ENCODE results near the gene LEMD3.

LEMD3 gene

DNA sequence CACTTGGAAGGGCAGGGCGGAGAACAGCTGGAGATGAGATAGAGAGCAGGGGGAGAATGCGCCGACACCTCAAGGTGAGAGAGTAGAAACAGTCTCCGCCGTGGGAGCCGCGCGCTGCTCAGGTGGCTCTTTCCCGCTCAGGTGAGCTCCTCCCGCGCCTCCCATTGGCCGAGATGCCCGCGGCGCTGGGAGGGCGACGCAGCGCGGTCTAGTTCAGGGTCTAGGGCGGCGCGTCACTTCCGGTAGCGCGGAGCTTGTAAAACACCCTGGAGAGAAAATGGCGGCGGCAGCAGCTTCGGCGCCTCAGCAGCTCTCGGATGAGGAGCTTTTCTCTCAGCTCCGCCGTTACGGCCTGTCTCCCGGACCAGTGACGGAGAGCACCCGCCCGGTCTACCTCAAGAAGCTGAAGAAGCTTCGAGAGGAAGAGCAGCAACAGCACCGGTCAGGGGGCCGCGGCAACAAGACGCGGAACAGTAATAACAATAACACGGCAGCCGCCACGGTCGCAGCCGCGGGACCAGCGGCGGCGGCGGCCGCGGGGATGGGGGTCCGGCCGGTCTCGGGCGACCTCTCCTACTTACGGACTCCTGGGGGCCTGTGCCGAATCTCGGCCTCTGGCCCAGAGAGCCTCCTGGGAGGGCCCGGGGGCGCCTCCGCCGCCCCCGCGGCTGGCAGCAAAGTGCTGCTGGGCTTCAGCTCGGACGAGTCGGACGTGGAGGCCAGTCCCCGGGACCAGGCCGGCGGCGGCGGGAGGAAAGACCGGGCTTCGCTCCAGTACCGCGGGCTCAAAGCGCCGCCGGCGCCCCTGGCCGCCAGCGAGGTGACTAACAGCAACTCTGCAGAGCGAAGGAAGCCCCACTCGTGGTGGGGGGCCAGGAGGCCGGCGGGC lies at the start of gene LEMD3:
Gene LEMD3, plus strand, starts transcription at position 264 of the 889 bp plus-strand sequence. Its CDS starts 14 bp downstream, at position 278.
- peak; percentile 87 to 91 (median 88) for DNase-seq (ENCODE audit: low read depth in 3 of 3)

DNA sequence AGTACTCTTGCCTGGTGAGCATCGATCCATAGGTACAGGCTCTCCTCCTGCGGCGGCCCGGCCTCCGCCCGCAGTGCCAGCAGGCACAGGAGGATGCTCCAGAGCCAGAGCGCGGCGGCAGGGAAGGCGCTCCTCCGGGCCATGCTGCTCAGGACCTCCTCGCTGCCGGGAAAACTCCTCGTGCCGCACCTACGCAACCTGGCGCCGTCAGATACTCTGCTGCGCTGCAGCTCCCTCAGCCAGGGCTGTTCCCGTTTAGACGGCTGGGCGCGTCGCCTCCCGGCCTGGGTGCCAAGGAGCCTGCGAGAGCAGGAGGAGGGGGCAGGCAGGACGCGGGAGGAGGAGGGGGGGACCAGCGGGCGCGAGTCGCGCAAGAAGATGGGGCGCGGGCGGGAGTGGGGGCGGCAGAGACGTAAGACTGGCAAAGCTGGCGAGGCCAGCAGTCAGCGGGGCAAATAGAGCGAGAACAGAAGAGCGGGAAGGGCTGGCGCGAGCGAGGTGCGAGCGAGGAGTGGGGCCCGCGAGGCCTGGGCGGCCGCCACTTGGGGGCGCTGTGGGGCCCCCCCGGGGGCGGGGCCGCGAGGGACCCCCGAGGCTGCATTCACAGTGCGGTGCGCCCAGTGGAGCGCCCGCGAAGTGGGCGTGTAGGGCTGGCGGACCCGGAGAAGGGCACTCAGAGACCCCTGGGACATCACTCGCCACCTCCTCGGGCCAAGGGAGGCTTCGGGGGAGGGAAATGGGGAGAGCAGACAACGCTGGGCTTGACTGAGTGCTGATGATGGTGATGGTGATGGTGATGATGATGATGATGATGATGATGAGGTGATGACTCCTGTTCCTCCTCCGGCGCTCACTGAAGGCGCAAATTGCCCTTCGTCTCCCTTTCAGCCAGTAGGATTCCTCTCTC lies 48.1 kb upstream of the LEMD3 start, which contains the start of gene WIF1:
Gene WIF1, minus strand, starts transcription at position 257 of the 907 bp plus-strand sequence. Its CDS starts 114 bp downstream, at position 143.
- DNase-seq (ENCODE audit: low read depth in 3 of 3): peak in 1 of 3 experiments; percentile 14

DNA sequence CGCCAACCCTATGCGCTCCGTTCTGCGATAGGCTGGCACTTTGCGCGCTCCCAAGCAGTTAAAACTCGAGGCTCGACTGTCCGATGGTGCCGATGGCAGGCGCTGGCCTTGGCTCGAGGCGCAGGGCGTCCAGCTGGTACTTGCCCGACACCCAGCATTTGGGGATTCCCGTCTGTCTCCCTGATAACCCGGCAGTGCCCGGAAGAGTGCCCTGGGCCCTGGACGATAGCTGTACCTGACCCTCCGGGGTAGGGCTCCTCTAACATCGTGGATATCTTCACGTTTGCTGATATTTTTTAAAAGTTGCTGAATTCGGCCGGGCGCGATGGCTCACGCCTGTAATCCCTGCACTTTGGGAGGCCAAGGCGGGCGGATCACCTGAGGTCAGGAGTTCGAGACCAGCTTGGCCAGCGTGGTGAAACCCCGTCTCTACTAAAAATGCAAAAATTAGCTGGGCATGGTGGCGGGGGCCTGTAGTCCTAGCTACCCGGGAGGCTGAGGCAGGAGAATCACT lies 47.4 kb upstream of the LEMD3 start:
- DNase-seq (ENCODE audit: low read depth in 3 of 3): no peak

DNA sequence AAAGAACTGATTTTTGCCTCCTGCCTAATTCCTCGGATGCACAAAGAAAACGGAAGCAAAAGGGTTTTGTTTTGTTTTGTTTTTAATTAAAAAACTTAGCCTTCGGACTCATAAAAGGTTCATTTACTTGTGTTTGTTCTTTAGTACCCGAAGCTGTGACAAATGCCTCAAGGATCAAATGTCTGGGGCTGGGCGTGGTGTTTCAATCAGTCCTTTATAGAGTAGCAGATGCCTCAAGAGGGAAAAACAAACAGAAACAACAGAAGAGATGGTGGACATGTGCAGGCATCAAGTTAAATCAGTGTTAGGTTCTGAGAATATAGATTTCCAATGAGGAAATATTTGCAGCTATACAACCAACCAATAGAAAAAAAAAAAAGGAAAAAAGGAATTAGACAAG lies 46.7 kb upstream of the LEMD3 start:
- no peak for DNase-seq (ENCODE audit: low read depth in 3 of 3)

DNA sequence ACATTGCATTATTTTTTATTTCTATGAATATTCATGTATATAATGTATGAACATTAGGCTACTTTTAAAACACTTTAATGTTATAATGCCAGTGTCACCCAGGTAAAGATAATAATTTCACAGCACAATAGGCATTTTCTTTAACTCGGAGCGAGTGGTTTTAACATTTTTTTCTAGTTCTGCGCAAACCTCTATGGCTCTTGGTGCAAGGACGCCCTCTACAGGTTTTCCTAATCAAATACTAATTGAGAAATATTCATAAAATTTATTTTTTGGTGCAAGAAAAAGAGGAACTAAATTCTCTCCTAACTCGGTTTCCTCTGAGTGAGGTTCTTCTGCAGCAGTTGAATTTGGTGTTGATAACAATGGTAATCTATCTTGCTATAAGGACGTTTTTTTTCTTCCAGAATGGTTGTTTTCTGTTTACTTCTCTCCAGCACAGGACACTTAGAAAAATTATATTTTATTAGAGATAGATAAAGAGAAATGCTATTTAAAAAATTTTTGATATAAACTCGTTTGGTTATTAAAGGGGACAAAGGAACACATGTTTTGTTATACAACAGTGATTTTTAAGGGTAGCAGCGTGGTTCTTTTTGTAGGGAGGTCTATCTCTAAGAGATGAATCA lies 45.8 kb upstream of the LEMD3 start:
- DNase-seq (ENCODE audit: low read depth in 3 of 3): no peak

DNA sequence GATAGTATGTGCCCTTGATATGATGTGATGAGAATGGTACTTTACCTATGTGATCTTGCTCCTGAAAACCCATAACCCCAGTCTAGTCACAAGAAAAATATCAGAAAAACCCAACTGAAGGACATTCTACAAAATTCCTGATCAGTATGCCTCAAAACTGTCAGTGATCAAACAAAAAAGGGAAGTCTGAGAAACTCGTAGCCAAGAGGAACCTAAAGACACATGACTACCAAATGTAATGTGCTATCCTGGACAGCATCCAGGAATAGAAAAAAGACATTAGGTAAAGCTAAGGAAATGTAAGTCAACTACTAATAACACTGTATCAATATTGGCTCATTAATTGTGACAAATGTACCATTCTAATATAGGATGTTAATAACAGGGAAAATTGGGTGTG lies 44.1 kb upstream of the LEMD3 start:
- no peak for DNase-seq (ENCODE audit: low read depth in 3 of 3)

DNA sequence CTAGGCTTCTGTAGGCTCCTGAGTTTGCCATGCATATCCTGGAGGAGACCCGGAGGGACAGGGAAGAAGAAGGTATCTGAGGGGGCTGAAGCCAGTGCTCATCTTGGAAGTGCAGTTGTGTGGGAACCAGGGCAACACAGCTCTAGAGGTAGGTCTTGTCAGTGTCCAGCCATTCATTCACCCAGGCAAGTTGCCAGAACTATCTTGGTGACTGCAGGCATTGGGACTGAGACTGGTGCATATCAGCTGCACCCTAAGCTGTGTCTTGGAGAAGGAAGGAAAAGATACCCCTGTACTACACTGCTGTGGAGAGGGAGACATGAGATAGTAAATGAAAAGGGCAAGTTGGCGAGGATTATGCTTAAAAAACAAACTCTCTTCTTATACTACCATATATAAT lies 43.4 kb upstream of the LEMD3 start:
- DNase-seq (ENCODE audit: low read depth in 3 of 3): no peak

DNA sequence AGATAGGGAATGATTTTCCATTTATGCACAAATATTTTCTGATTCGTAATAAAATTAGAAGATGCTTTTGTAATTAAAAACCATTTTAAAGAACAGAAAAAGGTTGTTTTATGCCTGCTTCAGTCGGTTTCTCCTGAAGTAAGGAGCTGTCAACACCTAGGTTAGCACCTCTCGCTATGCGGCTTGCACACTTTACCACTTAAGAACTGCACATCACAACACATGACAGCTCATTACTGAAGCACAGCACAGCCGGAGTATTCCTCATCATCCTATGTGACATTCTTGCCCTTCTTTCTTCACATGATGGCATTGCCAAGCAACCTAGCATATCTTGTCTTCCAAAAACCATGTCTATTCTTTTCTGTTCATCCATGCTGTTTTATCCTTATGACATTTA lies 42.9 kb upstream of the LEMD3 start:
- no peak for DNase-seq (ENCODE audit: low read depth in 3 of 3)

DNA sequence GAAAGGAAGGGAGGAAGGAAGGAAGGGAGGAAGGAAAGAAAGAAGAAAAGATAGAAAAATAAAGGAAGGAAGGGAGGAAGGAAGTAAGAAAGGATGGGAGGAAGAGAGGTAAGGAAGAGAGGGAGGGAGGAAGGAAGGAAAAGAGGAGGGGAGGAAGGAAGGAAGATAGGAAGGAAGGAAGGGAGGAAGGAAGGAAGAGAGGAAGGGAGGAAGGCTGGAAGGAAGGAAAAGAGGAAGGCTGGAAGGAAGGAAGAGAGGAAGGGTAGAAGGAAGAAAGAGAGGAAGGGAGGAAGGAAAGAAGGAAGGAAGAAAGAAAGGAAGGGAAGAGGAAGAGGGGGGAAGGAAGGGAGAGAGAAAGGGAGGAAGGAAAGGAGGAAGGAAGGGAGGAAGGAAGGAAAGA lies 35.5 kb upstream of the LEMD3 start:
- DNase-seq (ENCODE audit: low read depth in 3 of 3): no peak

DNA sequence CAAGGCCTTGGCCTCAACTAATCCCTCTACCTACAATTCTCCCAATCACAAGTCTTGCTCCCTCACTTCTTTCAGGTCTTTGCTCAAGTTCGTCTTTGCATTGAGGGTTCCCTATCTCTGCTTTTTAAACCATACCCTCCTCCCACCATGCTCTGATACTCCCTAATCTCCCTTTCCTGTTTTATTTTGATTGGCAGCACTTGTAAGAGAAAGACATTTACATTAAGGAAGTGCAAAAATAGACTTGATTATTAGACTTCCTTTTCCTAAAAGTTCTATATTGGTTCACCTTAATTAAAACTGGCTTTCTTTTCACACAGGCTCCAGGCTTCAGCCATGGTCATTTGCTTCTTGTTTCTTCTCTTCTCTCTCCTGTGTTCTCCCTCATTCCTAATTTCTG lies 30.0 kb upstream of the LEMD3 start:
- DNase-seq (ENCODE audit: low read depth in 3 of 3): no peak

DNA sequence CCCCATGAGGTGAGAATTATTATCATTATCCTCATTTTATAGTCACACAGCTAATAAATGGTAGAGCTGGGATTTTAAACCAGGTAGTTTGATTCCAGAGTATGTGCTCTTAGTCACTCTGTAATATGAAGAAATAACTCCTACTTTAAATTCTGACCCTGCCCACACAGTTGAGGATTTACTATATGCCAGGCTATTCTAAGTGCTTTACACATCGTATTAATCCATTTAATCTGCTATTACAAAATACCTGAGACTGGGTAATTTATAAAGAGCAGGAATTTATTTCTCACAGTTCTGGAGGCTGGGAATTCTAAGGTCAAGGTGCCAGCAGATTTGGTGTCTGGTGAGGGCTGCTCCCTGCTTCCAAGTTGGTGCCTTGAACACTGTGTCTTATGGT lies 28.6 kb upstream of the LEMD3 start:
- no peak for DNase-seq (ENCODE audit: low read depth in 3 of 3)

DNA sequence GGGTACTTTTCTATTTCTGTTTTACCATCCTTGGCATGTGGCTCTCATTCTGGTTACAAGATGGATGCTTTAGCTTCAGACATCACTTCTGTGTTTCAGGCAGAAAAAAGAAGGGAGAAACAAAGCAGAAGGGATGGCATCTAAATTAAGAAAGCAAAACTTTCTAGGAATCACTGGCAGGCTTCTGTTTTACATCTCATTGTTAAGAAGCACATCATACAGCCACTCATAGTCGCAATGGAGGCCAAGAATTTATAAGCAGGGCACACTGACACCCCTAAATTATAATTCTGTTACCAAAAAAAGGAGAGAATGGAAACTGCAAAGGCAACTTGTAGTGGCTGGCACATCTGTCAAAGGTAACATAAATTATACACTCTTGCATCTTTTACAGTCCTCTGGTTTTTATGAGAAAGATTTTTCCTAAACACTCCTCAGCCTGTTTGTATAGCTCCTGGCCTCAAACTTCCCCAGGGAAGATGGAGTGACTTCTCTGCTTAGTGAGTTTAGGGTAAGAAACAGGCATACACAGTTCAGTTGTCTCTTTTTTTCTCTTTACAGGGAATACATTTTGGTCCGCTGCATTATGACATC lies 22.0 kb upstream of the LEMD3 start:
- no peak for DNase-seq (ENCODE audit: low read depth in 3 of 3)

DNA sequence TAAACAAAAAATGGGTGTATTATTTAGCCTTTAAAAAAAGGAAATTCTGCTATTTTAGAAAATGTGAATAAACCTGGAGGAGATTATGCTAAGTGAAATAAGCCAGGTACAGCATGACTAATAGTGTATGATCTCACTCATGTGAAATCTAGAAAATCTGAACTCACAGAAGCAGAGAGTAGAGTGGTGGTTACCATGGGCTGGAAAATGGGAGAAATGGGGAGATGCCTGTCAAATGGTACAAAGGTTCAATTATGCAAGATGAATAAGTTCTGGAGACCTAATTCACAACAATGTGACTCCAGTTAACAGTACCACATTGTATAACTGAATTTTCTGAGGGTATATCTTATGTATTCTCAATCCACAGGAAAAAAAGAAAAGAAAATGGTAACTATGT lies 17.4 kb upstream of the LEMD3 start:
- DNase-seq (ENCODE audit: low read depth in 3 of 3): no peak

DNA sequence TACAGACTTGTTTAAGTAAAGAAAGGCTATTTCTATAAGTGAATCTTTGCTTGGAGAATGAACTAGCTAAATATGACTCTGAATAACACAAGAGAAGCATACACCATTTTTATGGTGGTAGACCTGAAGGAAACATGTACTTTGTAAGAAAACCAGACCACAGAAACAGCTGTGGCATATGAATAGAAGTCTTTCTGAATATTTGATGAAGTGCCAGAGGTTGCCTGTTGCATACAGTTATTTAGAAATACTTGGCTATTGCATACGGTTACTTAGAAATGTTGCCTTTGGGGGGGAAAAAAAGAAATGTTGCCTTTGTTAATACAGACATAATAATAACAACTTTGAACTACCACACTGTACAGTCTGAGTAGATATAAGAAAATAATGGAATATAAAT lies 16.8 kb upstream of the LEMD3 start:
- no peak for DNase-seq (ENCODE audit: low read depth in 3 of 3)

DNA sequence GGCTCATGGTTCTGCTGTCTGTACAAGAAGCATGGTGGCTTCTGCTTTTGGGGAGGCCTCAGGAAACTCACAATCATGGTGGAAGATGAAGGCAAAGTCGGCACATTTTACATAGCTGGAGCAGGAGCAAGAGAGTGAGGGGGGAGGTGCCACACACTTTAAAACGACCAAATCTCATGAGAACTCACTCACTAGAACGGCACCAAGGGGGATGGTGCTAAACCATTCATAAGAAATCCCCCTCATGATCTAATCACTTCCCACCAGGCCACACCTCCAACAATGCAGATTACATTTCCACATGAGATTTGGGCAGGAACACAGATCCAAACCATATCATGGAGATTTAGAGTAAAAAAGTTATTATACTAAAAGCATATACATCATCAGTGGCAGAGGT lies 13.6 kb upstream of the LEMD3 start:
- no peak for DNase-seq (ENCODE audit: low read depth in 3 of 3)

DNA sequence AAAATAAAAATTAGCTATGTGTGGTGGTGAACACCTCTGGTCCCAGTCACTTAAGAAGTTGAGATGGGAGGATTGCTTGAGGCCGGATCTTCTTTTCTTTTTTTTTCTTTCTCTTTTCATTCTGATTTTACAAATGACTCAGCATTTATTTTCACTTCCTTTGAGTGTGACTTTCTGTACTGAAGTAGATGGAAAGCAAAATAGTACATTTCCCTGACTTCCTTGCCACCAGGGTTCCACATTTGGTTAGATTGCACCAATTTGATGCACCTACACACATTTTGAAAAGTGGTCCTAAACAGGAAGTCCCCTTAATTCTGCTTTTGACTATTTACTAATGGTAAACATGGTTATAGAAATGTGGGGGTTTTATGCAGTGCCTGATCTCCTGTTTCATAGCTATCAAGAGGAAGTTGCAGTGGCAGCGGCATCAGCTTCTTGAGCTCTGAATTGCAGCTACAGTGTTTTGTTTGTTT lies 13.0 kb upstream of the LEMD3 start:
- no peak for DNase-seq (ENCODE audit: low read depth in 3 of 3)

DNA sequence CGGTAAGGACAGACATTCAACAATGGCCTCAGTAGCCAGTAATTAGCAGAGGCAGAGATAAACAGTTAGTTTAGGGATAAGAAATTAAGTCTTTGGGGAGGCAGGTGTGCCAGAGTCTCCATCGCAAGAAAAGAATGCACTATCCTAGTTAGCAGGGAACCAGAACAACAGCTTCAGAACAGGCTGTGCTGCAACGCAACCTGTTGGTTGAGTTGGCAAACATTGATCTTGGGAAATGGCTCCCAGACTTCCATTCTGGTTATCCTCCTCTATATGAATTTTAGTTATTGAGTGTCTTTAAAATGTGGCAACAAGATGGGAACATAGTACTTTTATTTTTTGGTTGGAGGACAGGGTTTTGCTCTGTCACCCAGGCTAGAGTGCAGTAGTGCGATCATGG lies 12.3 kb upstream of the LEMD3 start:
- no peak for DNase-seq (ENCODE audit: low read depth in 3 of 3)

DNA sequence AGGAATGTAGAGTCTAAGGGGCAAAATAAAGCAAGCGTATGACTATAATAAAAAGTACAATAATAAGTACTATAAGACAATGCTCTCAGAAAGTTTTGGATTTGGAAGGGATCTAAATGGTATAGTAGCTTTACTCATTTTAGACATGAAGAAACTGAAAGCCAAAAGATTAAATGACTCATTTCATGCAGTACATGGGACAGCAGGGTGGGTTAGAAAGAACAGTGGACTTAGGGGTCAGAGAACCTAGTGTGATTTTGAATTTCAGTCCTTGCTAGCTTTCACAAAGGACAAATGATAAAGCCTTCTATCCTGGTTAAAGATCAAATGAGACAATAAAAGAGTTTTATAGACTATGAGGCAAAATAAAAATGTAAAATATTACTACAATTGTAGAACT lies 6.8 kb upstream of the LEMD3 start:
- DNase-seq (ENCODE audit: low read depth in 3 of 3): no peak

DNA sequence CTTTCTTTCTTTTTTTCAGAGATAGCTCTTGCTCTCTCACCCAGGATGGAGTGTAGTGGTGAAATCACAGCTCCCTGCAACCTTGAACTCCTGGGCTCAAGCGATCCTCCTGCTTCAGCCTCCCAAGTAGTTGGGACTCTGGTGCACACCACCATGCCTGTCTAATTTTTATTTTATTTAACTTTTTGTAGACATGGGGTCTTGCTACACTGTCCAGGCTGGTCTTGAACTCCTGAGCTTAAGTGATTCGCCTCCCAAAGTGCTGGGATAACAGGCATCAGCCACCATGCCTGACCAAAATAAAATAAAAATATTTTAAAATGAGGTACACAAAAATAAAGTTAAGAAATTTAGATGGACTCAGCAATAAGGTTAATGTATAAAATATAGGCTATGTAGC lies 5.1 kb upstream of the LEMD3 start:
- no peak for DNase-seq (ENCODE audit: low read depth in 3 of 3)

DNA sequence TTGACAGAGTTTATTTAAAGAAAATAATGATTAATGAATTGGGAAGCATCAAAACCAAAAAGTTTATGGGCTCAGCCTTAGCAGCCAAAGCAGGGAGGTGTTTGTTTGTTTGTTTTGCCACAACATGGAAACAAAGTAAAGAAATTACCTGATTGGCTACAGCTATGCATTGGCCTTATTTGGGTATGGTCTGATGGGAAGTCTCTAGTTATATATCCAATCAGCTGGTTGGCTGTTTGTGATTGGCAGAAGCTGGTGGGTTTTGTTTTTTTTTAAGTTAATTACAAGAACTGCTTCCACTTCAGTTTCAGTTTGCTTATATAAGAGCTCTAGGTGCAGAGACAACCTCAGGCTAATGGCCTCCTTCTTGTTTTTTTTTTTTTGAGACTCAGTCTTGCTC lies 4.6 kb upstream of the LEMD3 start:
- DNase-seq (ENCODE audit: low read depth in 3 of 3): no peak

DNA sequence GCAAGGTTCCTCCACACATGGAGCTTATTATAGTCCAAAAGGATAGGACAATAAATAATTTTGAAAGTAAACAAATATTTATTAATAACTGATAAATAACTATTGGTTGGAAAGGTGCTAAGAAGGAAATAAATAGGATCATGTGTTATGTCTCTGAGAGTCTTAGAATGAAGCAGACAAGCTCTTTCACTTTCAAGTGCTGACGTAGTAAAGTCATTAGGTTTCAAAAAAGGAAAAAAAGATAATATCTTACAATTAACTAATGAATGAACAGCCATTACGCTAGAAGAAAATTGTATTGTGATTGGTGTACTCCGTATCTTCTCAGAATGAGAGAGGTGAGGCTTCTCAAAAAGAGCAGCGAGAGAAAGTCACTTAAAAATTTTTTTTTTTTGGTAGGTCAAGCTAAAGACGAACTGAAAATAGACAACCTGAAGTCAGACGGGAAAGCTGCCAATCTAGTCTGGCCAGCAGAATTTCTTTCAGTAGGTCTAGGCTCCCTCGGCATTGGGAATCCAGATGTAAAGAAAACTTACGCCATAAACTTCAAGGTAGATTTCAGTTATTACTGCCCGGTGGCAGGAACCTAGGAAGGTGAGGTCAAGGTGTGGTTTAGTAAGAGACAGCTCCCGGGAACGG lies 583 bp upstream of the LEMD3 start:
- DNase-seq (ENCODE audit: low read depth in 3 of 3): no peak
